ENCODE data around the gene PPIL1. TPM values are rescaled to one million over a fixed set of nuclear protein-coding genes. Genes with fewer than 3 reads are reported as not detected.

The PPIL1 gene
- total and polyA plus RNA-seq, 2 of the 13 experiments (the other 11 are each of a cell fraction or from before 2014, with no cell fraction given), result 74.2 to 144 TPM

GRCh38 chr6:36874443-36875249 is at the start of gene PPIL1 (continued):
- TF ChIP-seq, protein P1, sequence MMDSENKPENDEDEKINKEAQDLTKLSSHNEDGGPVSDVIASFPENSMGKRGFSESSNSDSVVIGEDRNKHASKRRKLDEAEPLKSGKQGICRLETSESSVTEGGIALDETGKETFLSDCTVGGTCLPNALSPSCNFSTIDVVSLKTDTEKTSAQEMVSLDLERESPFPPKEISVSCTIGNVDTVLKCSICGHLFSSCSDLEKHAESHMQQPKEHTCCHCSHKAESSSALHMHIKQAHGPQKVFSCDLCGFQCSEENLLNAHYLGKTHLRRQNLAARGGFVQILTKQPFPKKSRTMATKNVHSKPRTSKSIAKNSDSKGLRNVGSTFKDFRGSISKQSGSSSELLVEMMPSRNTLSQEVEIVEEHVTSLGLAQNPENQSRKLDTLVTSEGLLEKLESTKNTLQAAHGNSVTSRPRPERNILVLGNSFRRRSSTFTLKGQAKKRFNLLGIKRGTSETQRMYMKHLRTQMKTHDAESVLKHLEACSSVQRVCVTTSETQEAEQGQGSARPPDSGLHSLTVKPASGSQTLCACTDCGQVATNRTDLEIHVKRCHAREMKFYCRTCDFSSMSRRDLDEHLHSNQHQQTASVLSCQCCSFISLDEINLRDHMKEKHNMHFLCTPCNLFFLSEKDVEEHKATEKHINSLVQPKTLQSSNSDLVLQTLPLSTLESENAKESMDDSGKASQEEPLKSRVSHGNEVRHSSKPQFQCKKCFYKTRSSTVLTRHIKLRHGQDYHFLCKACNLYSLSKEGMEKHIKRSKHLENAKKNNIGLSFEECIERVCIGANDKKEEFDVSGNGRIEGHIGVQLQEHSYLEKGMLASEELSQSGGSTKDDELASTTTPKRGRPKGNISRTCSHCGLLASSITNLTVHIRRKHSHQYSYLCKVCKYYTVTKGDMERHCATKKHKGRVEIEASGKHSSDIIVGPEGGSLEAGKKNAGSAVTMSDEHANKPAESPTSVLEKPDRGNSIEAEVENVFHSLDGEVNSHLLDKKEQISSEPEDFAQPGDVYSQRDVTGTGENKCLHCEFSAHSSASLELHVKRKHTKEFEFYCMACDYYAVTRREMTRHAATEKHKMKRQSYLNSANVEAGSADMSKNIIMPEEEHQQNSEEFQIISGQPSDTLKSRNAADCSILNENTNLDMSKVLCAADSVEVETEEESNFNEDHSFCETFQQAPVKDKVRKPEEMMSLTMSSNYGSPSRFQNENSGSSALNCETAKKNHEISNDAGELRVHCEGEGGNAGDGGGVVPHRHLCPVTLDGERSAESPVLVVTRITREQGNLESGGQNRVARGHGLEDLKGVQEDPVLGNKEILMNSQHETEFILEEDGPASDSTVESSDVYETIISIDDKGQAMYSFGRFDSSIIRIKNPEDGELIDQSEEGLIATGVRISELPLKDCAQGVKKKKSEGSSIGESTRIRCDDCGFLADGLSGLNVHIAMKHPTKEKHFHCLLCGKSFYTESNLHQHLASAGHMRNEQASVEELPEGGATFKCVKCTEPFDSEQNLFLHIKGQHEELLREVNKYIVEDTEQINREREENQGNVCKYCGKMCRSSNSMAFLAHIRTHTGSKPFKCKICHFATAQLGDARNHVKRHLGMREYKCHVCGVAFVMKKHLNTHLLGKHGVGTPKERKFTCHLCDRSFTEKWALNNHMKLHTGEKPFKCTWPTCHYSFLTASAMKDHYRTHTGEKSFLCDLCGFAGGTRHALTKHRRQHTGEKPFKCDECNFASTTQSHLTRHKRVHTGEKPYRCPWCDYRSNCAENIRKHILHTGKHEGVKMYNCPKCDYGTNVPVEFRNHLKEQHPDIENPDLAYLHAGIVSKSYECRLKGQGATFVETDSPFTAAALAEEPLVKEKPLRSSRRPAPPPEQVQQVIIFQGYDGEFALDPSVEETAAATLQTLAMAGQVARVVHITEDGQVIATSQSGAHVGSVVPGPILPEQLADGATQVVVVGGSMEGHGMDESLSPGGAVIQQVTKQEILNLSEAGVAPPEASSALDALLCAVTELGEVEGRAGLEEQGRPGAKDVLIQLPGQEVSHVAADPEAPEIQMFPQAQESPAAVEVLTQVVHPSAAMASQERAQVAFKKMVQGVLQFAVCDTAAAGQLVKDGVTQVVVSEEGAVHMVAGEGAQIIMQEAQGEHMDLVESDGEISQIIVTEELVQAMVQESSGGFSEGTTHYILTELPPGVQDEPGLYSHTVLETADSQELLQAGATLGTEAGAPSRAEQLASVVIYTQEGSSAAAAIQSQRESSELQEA (CRISPR knock-in tag; IDR thresholded peaks at IDR 0.05; ENCODE audit: not compliant biosample characterization), result peak; percentile 97
- TF ChIP-seq FOXO1 (CRISPR knock-in tag; IDR thresholded peaks at IDR 0.05) (0 out of 2 replicates have a peak, but pooled peaks have one; percentile 16), ZNF563 (CRISPR knock-in tag; IDR thresholded peaks at IDR 0.05) (peak; percentile 89), ZNF263 (CRISPR knock-in tag; IDR thresholded peaks at IDR 0.05) (0 out of 2 replicates have a peak, but pooled peaks have one; percentile 12), HCFC1 (IDR thresholded peaks at IDR 0.05; ENCODE audit: low read depth, low read length) (peak; percentile 63), ZNF264 (CRISPR knock-in tag; IDR thresholded peaks at IDR 0.05) (peak; percentile 82), ZNF232 (CRISPR knock-in tag; IDR thresholded peaks at IDR 0.05; ENCODE audit: borderline replicate concordance) (no peak; the same call in 1 of the 2 replicates), HNF4G (IDR thresholded peaks at IDR 0.05; ENCODE audit: borderline replicate concordance, low read depth, low read length) (peak; percentile 15; the same call in 1 of the 2 replicates), HNF4G (CRISPR knock-in tag; IDR thresholded peaks at IDR 0.05; ENCODE audit: borderline replicate concordance, low read depth) (no peak), ZNF251 (CRISPR knock-in tag; IDR thresholded peaks at IDR 0.05) (no peak), FOXC1 (CRISPR knock-in tag; IDR thresholded peaks at IDR 0.05; ENCODE audit: borderline replicate concordance) (peak; percentile 63; the same call in 1 of the 2 replicates), ZNF777 (CRISPR knock-in tag; IDR thresholded peaks at IDR 0.05) (peak; percentile 94; the same call in 1 of the 2 replicates), THRA (CRISPR knock-in tag; IDR thresholded peaks at IDR 0.05; ENCODE audit: borderline replicate concordance) (peak; percentile 55)
- TF ChIP-seq, protein P2, sequence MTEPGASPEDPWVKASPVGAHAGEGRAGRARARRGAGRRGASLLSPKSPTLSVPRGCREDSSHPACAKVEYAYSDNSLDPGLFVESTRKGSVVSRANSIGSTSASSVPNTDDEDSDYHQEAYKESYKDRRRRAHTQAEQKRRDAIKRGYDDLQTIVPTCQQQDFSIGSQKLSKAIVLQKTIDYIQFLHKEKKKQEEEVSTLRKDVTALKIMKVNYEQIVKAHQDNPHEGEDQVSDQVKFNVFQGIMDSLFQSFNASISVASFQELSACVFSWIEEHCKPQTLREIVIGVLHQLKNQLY (CRISPR knock-in tag; IDR thresholded peaks at IDR 0.05), result no peak
- TF ChIP-seq, protein P3, sequence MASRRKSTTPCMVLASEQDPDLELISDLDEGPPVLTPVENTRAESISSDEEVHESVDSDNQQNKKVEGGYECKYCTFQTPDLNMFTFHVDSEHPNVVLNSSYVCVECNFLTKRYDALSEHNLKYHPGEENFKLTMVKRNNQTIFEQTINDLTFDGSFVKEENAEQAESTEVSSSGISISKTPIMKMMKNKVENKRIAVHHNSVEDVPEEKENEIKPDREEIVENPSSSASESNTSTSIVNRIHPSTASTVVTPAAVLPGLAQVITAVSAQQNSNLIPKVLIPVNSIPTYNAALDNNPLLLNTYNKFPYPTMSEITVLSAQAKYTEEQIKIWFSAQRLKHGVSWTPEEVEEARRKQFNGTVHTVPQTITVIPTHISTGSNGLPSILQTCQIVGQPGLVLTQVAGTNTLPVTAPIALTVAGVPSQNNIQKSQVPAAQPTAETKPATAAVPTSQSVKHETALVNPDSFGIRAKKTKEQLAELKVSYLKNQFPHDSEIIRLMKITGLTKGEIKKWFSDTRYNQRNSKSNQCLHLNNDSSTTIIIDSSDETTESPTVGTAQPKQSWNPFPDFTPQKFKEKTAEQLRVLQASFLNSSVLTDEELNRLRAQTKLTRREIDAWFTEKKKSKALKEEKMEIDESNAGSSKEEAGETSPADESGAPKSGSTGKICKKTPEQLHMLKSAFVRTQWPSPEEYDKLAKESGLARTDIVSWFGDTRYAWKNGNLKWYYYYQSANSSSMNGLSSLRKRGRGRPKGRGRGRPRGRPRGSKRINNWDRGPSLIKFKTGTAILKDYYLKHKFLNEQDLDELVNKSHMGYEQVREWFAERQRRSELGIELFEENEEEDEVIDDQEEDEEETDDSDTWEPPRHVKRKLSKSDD (CRISPR knock-in tag; IDR thresholded peaks at IDR 0.05; ENCODE audit: low read depth), result peak; percentile 90; the same call in 1 of the 2 replicates

Data from HepG2 (cell line).